Kidney epithelial cell (primary cell): ENCODE measurements around the gene CENPP. TPM values are rescaled to one million over a fixed set of nuclear protein-coding genes. Genes with fewer than 3 reads are reported as not detected.
A peak's percentile ranks its signal among the peaks of the same experiment; 100 is the strongest.

Experiments
- DNase-seq: peaks from one replicate; pipeline ENCODE4 v3.0.0-alpha.2; 2010; ENCODE audit warnings: low read depth
- H3K27me3 ChIP-seq: 2 replicates; pipeline ENCODE4 v1.6.0; 2011; ENCODE audit warnings: low read length; ENCODE audit not compliant: control insufficient read depth, insufficient read depth
- H3K36me3 ChIP-seq: 2 replicates; pipeline ENCODE4 v1.5.1; 2011; ENCODE audit warnings: low read length; ENCODE audit not compliant: control insufficient read depth, insufficient read depth
- H3K4me3 ChIP-seq: 2 replicates; pipeline ENCODE4 v1.5.1; 2011; ENCODE audit warnings: low read depth, mild to moderate bottlenecking, control low read depth, low read length
- CTCF ChIP-seq: IDR thresholded peaks from 2 replicates; pipeline ENCODE4 v1.5.1; 2011; ENCODE audit warnings: mild to moderate bottlenecking, moderate library complexity, low read length, control low read depth, inconsistent platforms; ENCODE audit not compliant: insufficient read depth, poor library complexity, severe bottlenecking
- total RNA-seq: library from RNA; depleted of rRNA; stranded (reverse); fragments of >200 nt; gene quantifications from 2 replicates; pipeline ENCODE4 v1.2.3, GENCODE V29; 2015

The CENPP gene
- total RNA-seq, 1 donor from 2014 or later: 1.4 TPM

GRCh38 chr9:92324431-92324830 lies 1.3 kb upstream of the CENPP start:
- H3K4me3 ChIP-seq: peak overlapping the region; percentile 54
- H3K27me3 ChIP-seq: no peaks in the 10 kb centered on the region
- no peaks in the 10 kb centered on the region for H3K36me3 ChIP-seq
- TF ChIP-seq CTCF: no peak
- no peak for DNase-seq

DNA sequence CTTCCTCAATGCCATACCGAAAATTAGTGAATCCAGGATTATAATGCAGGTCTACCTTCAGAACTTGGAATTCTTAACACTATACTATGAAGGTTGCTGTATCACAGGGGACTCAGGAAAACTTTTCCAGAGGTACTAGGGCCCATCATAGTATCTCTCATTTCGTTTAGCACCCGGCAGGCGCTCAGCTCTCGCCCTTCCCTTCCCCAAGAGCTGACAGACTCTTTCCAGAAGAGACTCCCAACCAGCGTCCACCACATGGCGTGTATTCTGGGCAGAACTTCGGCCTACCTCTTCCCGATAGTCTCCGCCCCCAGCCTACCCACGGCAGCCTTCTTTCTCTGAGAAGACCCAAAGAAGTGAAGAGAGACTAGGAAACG lies 874 bp upstream of the CENPP start:
- Histone ChIP-seq H3K4me3 (peak overlapping the region; percentile 54), H3K27me3 (no peaks in the 10 kb centered on the region), H3K36me3 (no peaks in the 10 kb centered on the region)
- no peak for TF ChIP-seq CTCF
- no peak for DNase-seq

GRCh38 chr9:92325991-92326500 lies 293 bp downstream of the CENPP start:
- Histone ChIP-seq H3K36me3 (no peaks in the 10 kb centered on the region), H3K27me3 (no peaks in the 10 kb centered on the region), H3K4me3 (peak overlapping the region; percentile 54)
- DNase-seq: no peak
- TF ChIP-seq CTCF: no peak

- no peak overlapping the region for H3K4me3 ChIP-seq
Observed at GRCh38 chr9:92327283-92327850, 1.6 kb downstream of the CENPP start.

GRCh38 chr9:92328225-92328624 lies 2.5 kb downstream of the CENPP start:
- Histone ChIP-seq H3K4me3 (no peak overlapping the region), H3K27me3 (no peaks in the 10 kb centered on the region), H3K36me3 (no peaks in the 10 kb centered on the region)
- TF ChIP-seq CTCF: no peak
- DNase-seq: no peak

More at GRCh38 chr9:92327283-92327850, 1.6 kb downstream of the CENPP start:
- no peak for TF ChIP-seq CTCF
- Histone ChIP-seq H3K27me3 (no peaks in the 10 kb centered on the region), H3K36me3 (no peaks in the 10 kb centered on the region)
- no peak for DNase-seq

- Histone ChIP-seq H3K4me3 (no peak overlapping the region), H3K36me3 (no peaks in the 10 kb centered on the region), H3K27me3 (no peaks in the 10 kb centered on the region)
- no peak for TF ChIP-seq CTCF
- DNase-seq: no peak
Observed at GRCh38 chr9:92332577-92333281, 7.0 kb downstream of the CENPP start.
